Measurements from ENCODE around the gene EEF1AKMT1.

EEF1AKMT1 gene

DNA sequence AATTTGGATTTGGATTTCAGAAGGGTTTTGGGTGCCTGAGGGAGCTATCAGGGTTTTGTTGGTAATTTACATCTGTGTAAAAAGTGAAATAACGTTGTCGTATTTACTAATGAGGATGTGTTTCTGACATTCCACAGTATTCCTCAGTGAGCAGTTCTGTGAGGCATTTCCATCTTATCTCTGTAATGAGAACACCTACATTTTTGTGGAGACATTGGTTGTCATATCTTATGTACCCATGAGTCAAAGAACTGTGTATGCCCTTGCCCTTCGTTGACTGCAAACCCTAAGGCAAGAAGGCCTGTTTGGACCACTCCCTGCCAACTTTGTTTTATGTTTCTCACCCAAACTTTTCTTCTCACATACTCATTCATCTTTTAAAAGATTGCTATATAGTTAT lies 84.5 kb downstream of the EEF1AKMT1 start:
- Histone ChIP-seq H3K9ac (no peak overlapping the region), H3K79me2 (no peaks in the 10 kb centered on the region), H3K36me3 (ENCODE audit: control insufficient read depth, insufficient read depth, low read length) (no peaks in the 10 kb centered on the region), H3K9me3 (ENCODE audit: control insufficient read depth, low read length) (no peaks in the 10 kb centered on the region), H2AFZ (no peak overlapping the region), H3K27ac (no peak overlapping the region), H3K4me2 (ENCODE audit: low read length) (no peak overlapping the region), H3K27me3 (ENCODE audit: control insufficient read depth, insufficient read depth, low read length) (no peaks in the 10 kb centered on the region), H3K4me3 (ENCODE audit: low read depth, low read length) (no peak overlapping the region), H3K4me1 (no peaks in the 10 kb centered on the region)
- TF ChIP-seq, protein P1, sequence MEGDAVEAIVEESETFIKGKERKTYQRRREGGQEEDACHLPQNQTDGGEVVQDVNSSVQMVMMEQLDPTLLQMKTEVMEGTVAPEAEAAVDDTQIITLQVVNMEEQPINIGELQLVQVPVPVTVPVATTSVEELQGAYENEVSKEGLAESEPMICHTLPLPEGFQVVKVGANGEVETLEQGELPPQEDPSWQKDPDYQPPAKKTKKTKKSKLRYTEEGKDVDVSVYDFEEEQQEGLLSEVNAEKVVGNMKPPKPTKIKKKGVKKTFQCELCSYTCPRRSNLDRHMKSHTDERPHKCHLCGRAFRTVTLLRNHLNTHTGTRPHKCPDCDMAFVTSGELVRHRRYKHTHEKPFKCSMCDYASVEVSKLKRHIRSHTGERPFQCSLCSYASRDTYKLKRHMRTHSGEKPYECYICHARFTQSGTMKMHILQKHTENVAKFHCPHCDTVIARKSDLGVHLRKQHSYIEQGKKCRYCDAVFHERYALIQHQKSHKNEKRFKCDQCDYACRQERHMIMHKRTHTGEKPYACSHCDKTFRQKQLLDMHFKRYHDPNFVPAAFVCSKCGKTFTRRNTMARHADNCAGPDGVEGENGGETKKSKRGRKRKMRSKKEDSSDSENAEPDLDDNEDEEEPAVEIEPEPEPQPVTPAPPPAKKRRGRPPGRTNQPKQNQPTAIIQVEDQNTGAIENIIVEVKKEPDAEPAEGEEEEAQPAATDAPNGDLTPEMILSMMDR (IDR thresholded peaks at IDR 0.05) = no peak

DNA sequence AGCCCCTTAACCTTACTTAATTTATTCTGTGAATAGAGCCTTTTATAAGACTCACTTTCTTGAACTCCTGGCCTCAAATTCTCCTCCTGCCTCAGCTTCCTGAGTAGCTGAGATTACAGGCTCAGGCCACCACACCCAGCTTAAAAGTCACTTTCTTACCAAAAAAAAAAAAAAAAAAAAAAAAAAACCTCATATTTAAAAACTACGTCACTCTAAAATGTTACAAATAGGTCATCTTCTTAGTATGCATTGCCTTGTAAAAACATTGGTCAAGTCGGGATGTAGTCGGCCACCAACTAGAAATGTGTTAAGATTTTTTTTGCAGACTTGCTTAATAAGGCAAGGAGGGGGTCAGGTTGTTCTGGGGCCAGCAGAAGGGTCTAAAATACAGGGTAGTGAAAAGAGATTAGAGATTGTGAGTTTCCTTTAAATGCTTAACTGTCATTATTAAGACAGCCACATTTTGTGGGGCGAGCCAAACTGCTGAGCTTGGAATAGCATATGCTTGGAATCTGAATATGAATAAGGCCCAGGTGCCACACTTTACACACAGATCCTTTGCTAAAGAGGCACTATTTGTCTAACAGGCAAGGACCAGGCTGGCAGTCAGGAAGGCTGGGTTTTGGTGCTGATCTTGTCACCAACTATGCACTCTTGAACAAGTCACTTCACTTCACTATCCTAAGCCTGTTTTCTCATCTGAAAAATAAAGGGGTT lies 86.7 kb downstream of the EEF1AKMT1 start:
- no peaks in the 10 kb centered on the region for H3K27me3 ChIP-seq (ENCODE audit: control insufficient read depth, insufficient read depth, low read length)
- H3K9ac ChIP-seq = no peak overlapping the region

DNA sequence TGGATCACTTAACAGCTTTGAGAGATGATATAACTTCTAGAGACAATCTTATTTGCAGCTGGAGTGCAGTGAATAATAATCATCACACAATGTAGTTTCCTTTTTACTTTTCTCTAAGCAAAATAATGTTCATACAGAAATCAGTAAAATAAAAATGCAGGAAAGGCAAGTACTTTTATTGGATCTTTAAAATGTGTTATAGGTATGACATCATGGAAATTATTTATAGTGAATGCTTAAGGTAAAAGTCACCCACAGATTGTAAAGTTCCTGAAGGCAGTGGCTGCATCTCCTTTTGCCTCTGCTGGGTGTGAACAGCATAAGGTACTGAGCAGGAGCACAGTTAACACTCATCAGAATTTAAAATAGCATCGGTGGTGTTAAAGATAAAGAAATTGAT lies 87.6 kb downstream of the EEF1AKMT1 start:
- TF ChIP-seq, protein P1 (IDR thresholded peaks at IDR 0.05) = no peak
- H3K27ac ChIP-seq = no peak overlapping the region
- no peak overlapping the region for H3K4me3 ChIP-seq (ENCODE audit: low read depth, low read length)
- no peaks in the 10 kb centered on the region for H3K36me3 ChIP-seq (ENCODE audit: control insufficient read depth, insufficient read depth, low read length)
- no peaks in the 10 kb centered on the region for H3K79me2 ChIP-seq
- H3K4me2 ChIP-seq (ENCODE audit: low read length) = no peak overlapping the region
- H2AFZ ChIP-seq = no peak overlapping the region
- no peaks in the 10 kb centered on the region for H3K4me1 ChIP-seq
- H3K9me3 ChIP-seq (ENCODE audit: control insufficient read depth, low read length) = no peaks in the 10 kb centered on the region
- no peaks in the 10 kb centered on the region for H3K27me3 ChIP-seq (ENCODE audit: control insufficient read depth, insufficient read depth, low read length)
- H3K9ac ChIP-seq = no peak overlapping the region

More for the DNA sequence above, 86.7 kb downstream of the EEF1AKMT1 start:
- H3K27ac ChIP-seq = no peak overlapping the region
- no peak overlapping the region for H3K4me3 ChIP-seq (ENCODE audit: low read depth, low read length)
- no peak overlapping the region for H2AFZ ChIP-seq
- no peaks in the 10 kb centered on the region for H3K9me3 ChIP-seq (ENCODE audit: control insufficient read depth, low read length)
- no peaks in the 10 kb centered on the region for H3K79me2 ChIP-seq
- TF ChIP-seq, protein P1 (IDR thresholded peaks at IDR 0.05) = no peak
- H3K36me3 ChIP-seq (ENCODE audit: control insufficient read depth, insufficient read depth, low read length) = no peaks in the 10 kb centered on the region
- no peak overlapping the region for H3K4me2 ChIP-seq (ENCODE audit: low read length)
- H3K4me1 ChIP-seq = no peaks in the 10 kb centered on the region

DNA sequence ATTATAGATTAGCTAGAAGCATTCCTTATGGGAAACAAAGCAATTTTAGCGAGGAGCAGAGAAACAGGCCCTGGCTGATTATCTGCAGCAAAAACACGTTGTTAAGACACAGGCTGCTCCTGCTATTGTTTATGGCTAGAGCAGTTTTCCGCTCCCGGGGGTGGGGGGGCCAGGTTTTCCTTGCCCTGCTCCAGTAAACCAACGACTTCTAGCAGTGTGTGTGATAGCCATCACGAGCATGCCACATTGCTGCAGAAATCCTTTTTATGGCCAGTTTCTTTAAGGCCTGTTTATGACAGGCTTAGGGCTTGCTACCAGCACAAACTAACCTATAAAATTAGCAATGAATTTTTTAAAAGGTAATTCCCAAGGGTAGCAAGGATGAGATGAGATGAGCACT lies 88.7 kb downstream of the EEF1AKMT1 start:
- H3K4me1 ChIP-seq = no peaks in the 10 kb centered on the region
- H3K79me2 ChIP-seq = no peaks in the 10 kb centered on the region
- H3K9me3 ChIP-seq (ENCODE audit: control insufficient read depth, low read length) = no peaks in the 10 kb centered on the region
- H3K36me3 ChIP-seq (ENCODE audit: control insufficient read depth, insufficient read depth, low read length) = no peaks in the 10 kb centered on the region
- no peak overlapping the region for H3K4me2 ChIP-seq (ENCODE audit: low read length)
- H3K27ac ChIP-seq = no peak overlapping the region
- no peak overlapping the region for H2AFZ ChIP-seq
- H3K4me3 ChIP-seq (ENCODE audit: low read depth, low read length) = no peak overlapping the region
- H3K27me3 ChIP-seq (ENCODE audit: control insufficient read depth, insufficient read depth, low read length) = no peaks in the 10 kb centered on the region
- no peak overlapping the region for H3K9ac ChIP-seq
- TF ChIP-seq, protein P1 (IDR thresholded peaks at IDR 0.05) = no peak

DNA sequence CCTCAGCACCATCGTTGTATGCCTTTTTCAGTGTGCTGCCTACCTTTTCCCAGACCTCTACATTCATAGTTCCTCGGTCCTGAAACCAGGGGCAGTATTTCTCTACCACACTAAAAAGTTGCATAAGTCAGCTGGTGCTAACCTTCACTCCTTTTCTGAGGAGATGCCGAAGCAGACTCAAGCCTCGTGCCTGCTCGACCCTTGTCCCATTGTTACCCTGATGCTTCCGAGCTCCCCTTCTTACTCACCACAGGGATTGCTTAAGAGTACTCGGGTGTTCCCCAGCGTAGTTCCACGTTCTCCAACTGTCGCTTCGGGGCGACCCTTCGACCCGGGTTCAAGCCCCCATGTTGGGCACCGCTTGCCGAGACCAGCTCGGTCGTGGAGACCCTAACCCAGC lies 89.2 kb downstream of the EEF1AKMT1 start:
- no peaks in the 10 kb centered on the region for H3K36me3 ChIP-seq (ENCODE audit: control insufficient read depth, insufficient read depth, low read length)
- TF ChIP-seq, protein P1 (IDR thresholded peaks at IDR 0.05) = no peak
- H3K4me2 ChIP-seq (ENCODE audit: low read length) = no peak overlapping the region
- H2AFZ ChIP-seq = no peak overlapping the region
- no peaks in the 10 kb centered on the region for H3K79me2 ChIP-seq
- no peak overlapping the region for H3K4me3 ChIP-seq (ENCODE audit: low read depth, low read length)
- H3K27me3 ChIP-seq (ENCODE audit: control insufficient read depth, insufficient read depth, low read length) = no peaks in the 10 kb centered on the region
- H3K4me1 ChIP-seq = no peaks in the 10 kb centered on the region
- no peaks in the 10 kb centered on the region for H3K9me3 ChIP-seq (ENCODE audit: control insufficient read depth, low read length)
- H3K9ac ChIP-seq = no peak overlapping the region
- no peak overlapping the region for H3K27ac ChIP-seq
